Esophagus squamous epithelium (tissue), 5 donors: ENCODE data around the gene ANKRD66. TPM values are rescaled to one million over a fixed set of nuclear protein-coding genes. Genes with fewer than 3 reads are reported as not detected.

Experiments used
- DNase-seq: peaks from one replicate; lab custom pipeline; 2025; lab: John Stamatoyannopoulos, UW
- H3K27ac ChIP-seq, 4 donors: fragments of 200-600 bp; sonication (generic); one replicate each; pipeline ENCODE4 v1.5.1; 2016 to 2019; ENCODE audit warnings: mild to moderate bottlenecking in 1 of 4
- H3K27me3 ChIP-seq, 4 donors: fragments of 200-600 bp; sonication (generic); 1 replicate in 3 of 4; 2 replicates in 1 of 4; pipeline versions ENCODE4 v1.5.1 to v1.6.0; 2017 to 2021; ENCODE audit warnings: antibody characterized with exemption in 1 of 4
- H3K36me3 ChIP-seq, 3 donors: fragments of 200-600 bp; sonication (generic); one replicate each; pipeline ENCODE4 v1.5.1; 2016 to 2019
- H3K4me1 ChIP-seq, 3 donors: fragments of 200-600 bp; sonication (generic); one replicate each; pipeline ENCODE4 v1.5.1; 2017 to 2019
- H3K4me3 ChIP-seq, 4 donors: fragments of 200-600 bp; sonication (generic); 1 replicate in 3 of 4; 2 replicates in 1 of 4; pipeline ENCODE4 v1.5.1; 2016 to 2019; ENCODE audit warnings: mild to moderate bottlenecking in 2 of 4, moderate library complexity in 1 of 4
- H3K9me3 ChIP-seq, 3 donors: fragments of 200-600 bp; sonication (generic); one replicate each; pipeline ENCODE4 v1.5.1; 2016 to 2019
- POLR2A ChIP-seq, 4 donors: fragments of 450-650 bp; IDR thresholded peaks; one replicate each; pipeline ENCODE4 v1.6.1; 2017; ENCODE audit warnings: antibody characterized with exemption in 4 of 4, mild to moderate bottlenecking in 4 of 4, moderate library complexity in 3 of 4
- WGBS, 2 donors: methylation state at CpG; one replicate each; pipeline ENCODE4 v1.1.5; 2018; 5-methylcytosine and 5-hydroxymethylcytosine counted together
- intact Hi-C: fragments of 100-400 bp; cut with DNase I; formaldehyde crosslinking; loops from one replicate; pipeline ENCODE4 v1.15.0; 2022
- total RNA-seq, 4 donors: library from RNA; depleted of rRNA; stranded (reverse); fragments of >200 nt; gene quantifications; one replicate each; pipeline ENCODE4 v1.1.0, GENCODE V29; 2016
- TF ChIP-seq, protein P1 (sequence below), 6 experiments: fragments of 450-650 bp in 4 of 6; fragments of 200-600 bp in 2 of 6; sonication (generic) in 2 of 6; IDR thresholded peaks; one replicate each; pipeline ENCODE4 v1.5.1; 2016 to 2019; ENCODE audit warnings: antibody characterized with exemption in 6 of 6, mild to moderate bottlenecking in 4 of 6, moderate library complexity in 4 of 6
- donor health status: DM: yes; HTN: yes; CAD: no.

The ANKRD66 gene
- total RNA-seq, 4 donors from 2014 or later, result not detected

DNA sequence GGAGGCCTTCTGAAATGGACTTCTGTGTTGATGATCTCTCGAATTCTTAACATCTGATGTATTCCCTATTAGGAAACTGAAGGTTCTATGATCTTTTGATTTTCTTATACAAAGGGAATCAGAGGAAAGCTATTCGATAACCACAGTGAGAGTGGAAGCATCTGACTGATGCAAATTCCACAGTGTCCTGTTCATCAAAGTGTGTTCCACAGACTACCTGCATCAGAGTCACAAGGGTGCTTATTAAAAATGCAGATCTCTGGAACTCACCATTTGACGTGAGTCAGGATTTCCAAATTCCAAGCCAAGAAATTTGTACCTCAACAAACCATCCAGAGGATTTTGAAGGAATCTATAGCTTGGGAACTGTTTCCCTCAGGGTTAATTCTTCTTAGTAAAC lies 42.1 kb downstream of the ANKRD66 start:
- intact Hi-C loops, result no loop called here

DNA sequence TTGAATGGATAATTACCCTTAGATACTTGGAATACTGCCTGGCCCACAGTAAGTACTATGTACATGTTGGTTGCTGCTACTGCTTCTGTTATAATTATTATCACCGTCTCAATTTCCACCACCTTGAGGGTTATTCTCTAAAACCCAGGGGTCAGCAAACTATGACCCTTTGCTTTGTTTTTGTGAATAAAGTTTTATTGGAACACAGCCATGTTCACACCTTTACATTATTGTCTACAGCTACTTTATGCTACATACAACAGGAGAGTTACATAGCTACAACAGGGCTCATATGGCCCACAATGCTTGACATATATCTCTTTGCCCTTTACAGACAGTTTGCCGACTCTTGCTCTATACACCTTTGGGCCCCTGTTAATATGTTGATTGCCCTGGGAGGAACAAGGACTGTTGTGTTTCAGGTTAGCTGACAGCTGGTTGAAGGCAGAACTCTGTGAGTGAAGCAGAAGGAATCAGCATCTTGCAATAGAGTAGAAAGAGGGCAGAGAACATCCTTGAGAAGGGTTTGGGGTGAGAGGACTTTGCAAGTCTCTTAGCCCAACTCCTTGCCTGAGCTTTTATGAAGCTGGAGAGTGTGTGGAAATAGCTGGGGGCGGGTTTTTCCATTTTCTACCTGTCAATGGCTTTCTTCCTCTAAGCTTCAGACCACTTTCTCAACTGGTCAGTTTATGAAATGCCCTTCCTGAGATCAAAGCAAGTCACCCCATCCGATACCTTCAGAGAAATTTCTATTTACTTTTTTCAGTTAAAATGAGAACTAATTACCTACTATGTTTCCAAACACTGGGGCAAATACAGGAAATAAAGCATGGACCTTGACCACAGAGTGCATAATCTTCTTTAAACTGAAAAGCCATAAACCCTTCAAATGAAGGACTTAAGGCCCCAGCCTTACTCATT lies 43.0 kb downstream of the ANKRD66 start:
- no peaks in the 10 kb centered on the region for H3K9me3 ChIP-seq
- TF ChIP-seq POLR2A (IDR thresholded peaks at IDR 0.05), result no peak
- TF ChIP-seq, protein P1, sequence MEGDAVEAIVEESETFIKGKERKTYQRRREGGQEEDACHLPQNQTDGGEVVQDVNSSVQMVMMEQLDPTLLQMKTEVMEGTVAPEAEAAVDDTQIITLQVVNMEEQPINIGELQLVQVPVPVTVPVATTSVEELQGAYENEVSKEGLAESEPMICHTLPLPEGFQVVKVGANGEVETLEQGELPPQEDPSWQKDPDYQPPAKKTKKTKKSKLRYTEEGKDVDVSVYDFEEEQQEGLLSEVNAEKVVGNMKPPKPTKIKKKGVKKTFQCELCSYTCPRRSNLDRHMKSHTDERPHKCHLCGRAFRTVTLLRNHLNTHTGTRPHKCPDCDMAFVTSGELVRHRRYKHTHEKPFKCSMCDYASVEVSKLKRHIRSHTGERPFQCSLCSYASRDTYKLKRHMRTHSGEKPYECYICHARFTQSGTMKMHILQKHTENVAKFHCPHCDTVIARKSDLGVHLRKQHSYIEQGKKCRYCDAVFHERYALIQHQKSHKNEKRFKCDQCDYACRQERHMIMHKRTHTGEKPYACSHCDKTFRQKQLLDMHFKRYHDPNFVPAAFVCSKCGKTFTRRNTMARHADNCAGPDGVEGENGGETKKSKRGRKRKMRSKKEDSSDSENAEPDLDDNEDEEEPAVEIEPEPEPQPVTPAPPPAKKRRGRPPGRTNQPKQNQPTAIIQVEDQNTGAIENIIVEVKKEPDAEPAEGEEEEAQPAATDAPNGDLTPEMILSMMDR (IDR thresholded peaks at IDR 0.05), result no peak
- 77 to 89% methylated on average over 4 of the region's 4 CpGs for WGBS, 2 donors
- no peak overlapping the region for H3K27ac ChIP-seq
- no peaks in the 10 kb centered on the region for H3K4me1 ChIP-seq
- no peak for DNase-seq
- intact Hi-C loops, result no loop called here
- H3K4me3 ChIP-seq, result no peak overlapping the region
- H3K36me3 ChIP-seq, result no peaks in the 10 kb centered on the region
- no peaks in the 10 kb centered on the region for H3K27me3 ChIP-seq

More for the DNA sequence above, 42.1 kb downstream of the ANKRD66 start:
- TF ChIP-seq, protein P1 (IDR thresholded peaks at IDR 0.05), result no peak
- TF ChIP-seq POLR2A (IDR thresholded peaks at IDR 0.05), result no peak
- Histone ChIP-seq H3K36me3 (no peaks in the 10 kb centered on the region), H3K27me3 (no peaks in the 10 kb centered on the region), H3K4me3 (no peak overlapping the region), H3K27ac (no peak overlapping the region), H3K4me1 (no peaks in the 10 kb centered on the region), H3K9me3 (no peaks in the 10 kb centered on the region)
- no peak for DNase-seq
- 79 to 94% methylated on average over 2 to 3 of the region's 3 CpGs for WGBS, 2 donors

DNA sequence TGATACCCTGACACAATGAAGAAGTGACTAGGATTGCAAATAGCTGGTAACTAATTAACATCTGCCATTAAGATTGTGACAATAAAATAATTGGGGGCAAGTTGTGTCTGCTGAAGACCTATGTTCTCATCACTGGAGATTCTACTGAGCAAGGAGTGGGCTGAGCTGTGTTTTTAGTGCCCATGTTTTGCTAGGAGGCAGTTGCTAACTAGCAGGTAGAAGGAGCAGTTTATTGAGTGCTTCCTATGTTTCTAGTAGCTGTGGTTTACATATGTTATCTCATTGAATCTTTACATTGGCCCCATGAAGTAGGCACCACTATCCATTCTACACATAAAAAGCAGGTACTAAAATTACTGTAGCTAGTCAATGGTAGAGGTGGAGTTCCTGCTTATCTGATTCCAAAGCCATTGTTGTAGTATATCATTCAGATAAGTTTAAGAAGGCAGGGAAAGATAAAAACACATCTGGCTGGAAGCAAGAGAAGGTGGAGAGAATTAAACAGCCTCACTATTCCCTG lies 43.7 kb downstream of the ANKRD66 start:
- no peaks in the 10 kb centered on the region for H3K27me3 ChIP-seq
- no peak for DNase-seq
- no peaks in the 10 kb centered on the region for H3K9me3 ChIP-seq
- H3K4me1 ChIP-seq, result no peaks in the 10 kb centered on the region
- TF ChIP-seq, protein P1 (IDR thresholded peaks at IDR 0.05), result no peak
- TF ChIP-seq POLR2A (IDR thresholded peaks at IDR 0.05), result no peak
- no peak overlapping the region for H3K4me3 ChIP-seq
- H3K27ac ChIP-seq, result no peak overlapping the region
- H3K36me3 ChIP-seq, result no peaks in the 10 kb centered on the region
- intact Hi-C loops, result no loop called here

DNA sequence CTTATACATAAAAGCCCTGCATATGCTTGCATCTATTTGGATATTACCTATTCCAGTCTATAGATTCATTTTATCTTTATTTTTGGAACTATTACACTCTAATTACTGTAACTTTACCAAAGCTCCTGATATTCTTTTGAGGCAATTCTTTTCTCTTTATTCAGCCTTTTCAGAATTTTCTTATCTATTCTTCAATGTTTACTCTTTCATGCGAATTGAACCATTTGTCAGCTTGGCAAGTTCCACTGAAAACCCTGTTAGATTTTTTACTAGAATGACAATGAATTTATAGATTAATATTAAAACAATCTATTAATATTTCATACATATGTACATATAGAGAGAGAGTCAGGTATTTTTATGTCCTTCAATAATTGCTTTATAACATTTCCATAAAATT lies 45.9 kb downstream of the ANKRD66 start:
- no peaks in the 10 kb centered on the region for H3K27me3 ChIP-seq
- intact Hi-C loops, result no loop called here
- no peaks in the 10 kb centered on the region for H3K4me1 ChIP-seq
- TF ChIP-seq, protein P1 (IDR thresholded peaks at IDR 0.05), result no peak
- TF ChIP-seq POLR2A (IDR thresholded peaks at IDR 0.05), result no peak
- H3K9me3 ChIP-seq, result no peaks in the 10 kb centered on the region
- 36 to 53% methylated on average over 1 of the region's 1 CpG for WGBS, 2 donors
- H3K36me3 ChIP-seq, result no peaks in the 10 kb centered on the region
- H3K4me3 ChIP-seq, result no peak overlapping the region
- H3K27ac ChIP-seq, result no peak overlapping the region
- DNase-seq, result no peak

DNA sequence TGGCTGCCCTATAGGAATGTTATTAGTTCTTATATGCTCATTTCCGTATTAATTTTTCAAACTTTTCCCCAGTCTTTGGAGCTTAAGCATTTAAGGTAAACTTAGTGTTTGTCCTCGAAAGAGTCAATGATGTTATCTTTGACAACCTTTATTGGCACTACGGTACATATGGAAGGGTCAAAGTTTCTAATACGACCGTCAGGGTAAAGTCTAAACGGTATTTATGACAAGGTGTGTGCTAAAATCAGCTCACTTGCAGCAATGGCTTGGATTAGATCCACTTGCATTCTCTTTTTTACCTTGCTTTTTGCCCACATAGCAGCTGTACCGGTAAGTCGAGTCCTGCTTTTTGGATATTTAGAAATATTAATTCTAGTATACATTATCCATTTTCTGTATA lies 46.4 kb downstream of the ANKRD66 start, which contains the start of gene MEP1A:
TSS of gene MEP1A (plus strand) at position 252 of the 400 bp plus-strand sequence. CDS start at position 262, 10 bp downstream.
- no peaks in the 10 kb centered on the region for H3K9me3 ChIP-seq
- no peaks in the 10 kb centered on the region for H3K36me3 ChIP-seq
- no peak for DNase-seq
- H3K4me1 ChIP-seq, result no peaks in the 10 kb centered on the region
- no peaks in the 10 kb centered on the region for H3K27me3 ChIP-seq
- TF ChIP-seq POLR2A (IDR thresholded peaks at IDR 0.05), result no peak
- TF ChIP-seq, protein P1 (IDR thresholded peaks at IDR 0.05), result no peak
- 77 to 78% methylated on average over 8 of the region's 8 CpGs for WGBS, 2 donors
- no peak within 1 kb of the TSS for H3K27ac ChIP-seq
- no peak within 1 kb of the TSS for H3K4me3 ChIP-seq
- intact Hi-C loops, result no loop called here
